ENCODE measurements around the gene CAPG.
A peak's percentile ranks its signal among the peaks of the same experiment; 100 is the strongest.
"Not testable (repeated sequence)": the region's sequence is repeated elsewhere in the genome, so short reads cannot be mapped to it uniquely, and the experiment has no call there.

Gene CAPG

GRCh38 chr2:85420536-85421259 is 10.5 kb upstream of the CAPG start:
- TF ChIP-seq CTCF (IDR thresholded peaks at IDR 0.05; ENCODE audit: low read depth, low read length): peak; percentile 99
- DNase-seq (ENCODE audit: low read depth in 2 of 2): peak; percentile 84 to 86
- H3K4me3 ChIP-seq (replicated peaks in 1 of 2; ENCODE audit: low read depth in 2 of 2, low read length in 2 of 2): peak overlapping the region in 1 of 2 donors; percentile 10

GRCh38 chr2:85419009-85419675 is 9.0 kb upstream of the CAPG start:
- DNase-seq (ENCODE audit: low read depth in 2 of 2): peak in 1 of 2 donors; percentile 12
- peak overlapping the region; percentile 71 to 72 for H3K4me3 ChIP-seq (replicated peaks in 1 of 2; ENCODE audit: low read depth in 2 of 2, low read length in 2 of 2)
- no peak for TF ChIP-seq CTCF (IDR thresholded peaks at IDR 0.05; ENCODE audit: low read depth, low read length)

GRCh38 chr2:85418132-85419008 is 8.2 kb upstream of the CAPG start, which contains the start of gene SH2D6:
Gene SH2D6, plus strand, starts transcription at chr2:85418714. Its CDS starts 10,752 bp downstream, at chr2:85429466.
- H3K4me3 ChIP-seq (replicated peaks in 1 of 2; ENCODE audit: low read depth in 2 of 2, low read length in 2 of 2): peak within 1 kb of the TSS; percentile 71 to 72
- TF ChIP-seq CTCF (IDR thresholded peaks at IDR 0.05; ENCODE audit: low read depth, low read length): no peak
- peak; percentile 85 to 86 for DNase-seq (ENCODE audit: low read depth in 2 of 2)

- no peak for DNase-seq (ENCODE audit: low read depth in 2 of 2)
- no peak overlapping the region for H3K4me3 ChIP-seq (replicated peaks in 1 of 2; ENCODE audit: low read depth in 2 of 2, low read length in 2 of 2)
- no peak for TF ChIP-seq CTCF (IDR thresholded peaks at IDR 0.05; ENCODE audit: low read depth, low read length)
These were observed 5.9 kb upstream of the CAPG start for GRCh38 chr2:85415980-85416650.

GRCh38 chr2:85414761-85415553 is 4.8 kb upstream of the CAPG start:
- no peak for DNase-seq (ENCODE audit: low read depth in 2 of 2)
- H3K4me3 ChIP-seq (replicated peaks in 1 of 2; ENCODE audit: low read depth in 2 of 2, low read length in 2 of 2): no peak overlapping the region
- TF ChIP-seq CTCF (IDR thresholded peaks at IDR 0.05; ENCODE audit: low read depth, low read length): no peak

- DNase-seq (ENCODE audit: low read depth in 2 of 2); H3K4me3 ChIP-seq (replicated peaks in 1 of 2; ENCODE audit: low read depth in 2 of 2, low read length in 2 of 2): not testable (repeated sequence)
These were observed 4.2 kb upstream of the CAPG start for GRCh38 chr2:85414421-85414759.
